HCT116 (cell line): ENCODE data around the gene DHRS7B.

Source experiments
- ATF3 ChIP-seq: IDR thresholded peaks from 2 replicates; pipeline ENCODE4 v1.6.1; 2012
- CEBPB ChIP-seq: IDR thresholded peaks from 2 replicates; pipeline ENCODE4 v1.6.1; 2012; ENCODE audit warnings: low read depth
- CTCF ChIP-seq, 3 experiments: fragments of 200-600 bp in 1 of 3; sonication (generic) in 1 of 3; IDR thresholded peaks in 2 of 3; conservative IDR thresholded peaks in 1 of 3; 2 replicates each; pipeline ENCODE4 v1.5.1; 2012 to 2017; ENCODE audit warnings: low read depth in 2 of 3, low read length in 2 of 3, antibody characterized with exemption in 1 of 3, borderline replicate concordance in 1 of 3, control low read depth in 1 of 3, mild to moderate bottlenecking in 1 of 3, mixed read lengths in 1 of 3, mixed run types in 1 of 3, moderate library complexity in 1 of 3; ENCODE audit not compliant: insufficient read depth in 1 of 3
- EGR1 ChIP-seq: IDR thresholded peaks from 2 replicates; pipeline ENCODE4 v1.6.1; 2012; ENCODE audit warnings: low read depth
- POLR2A ChIP-seq: IDR thresholded peaks from 2 replicates; pipeline ENCODE4 v1.7.0; 2011; ENCODE audit warnings: borderline replicate concordance; ENCODE audit not compliant: insufficient read depth, insufficient read length; ENCODE audit errors: extremely low read depth
- POLR2AphosphoS5 ChIP-seq: IDR thresholded peaks from 2 replicates; pipeline ENCODE4 v1.6.1; 2011; ENCODE audit warnings: mild to moderate bottlenecking, low read depth, low read length, moderate library complexity

GRCh38 chr17:21077281-21077680 is 49.5 kb upstream of the DHRS7B start:
- TF ChIP-seq POLR2A (no peak), EGR1 (no peak), CEBPB (no peak), CTCF (IDR thresholded peaks at IDR 0.05 in 2 of 3, conservative IDR thresholded peaks at IDR 0.05 in 1 of 3; ENCODE audit: borderline replicate concordance in 1 of 3, insufficient read depth in 1 of 3, low read depth in 2 of 3, low read length in 2 of 3) (no peak), POLR2AphosphoS5 (no peak), ATF3 (no peak)
